HG03095 (cell line): ENCODE results near the gene ARL6IP5.

ENCODE experiments used
- ATAC-seq: cut with Tn5 transposase; IDR thresholded peaks from one replicate; pipeline ENCODE4 v1.9.1; 2021; ENCODE audit warnings: moderate library complexity; ENCODE audit not compliant: unreplicated experiment

Gene ARL6IP5

GRCh38 chr3:69116162-69116561 is 31.4 kb downstream of the ARL6IP5 start:
- ATAC-seq, result no peak

GRCh38 chr3:69116897-69117296 is 32.2 kb downstream of the ARL6IP5 start:
- ATAC-seq, result no peak

GRCh38 chr3:69118555-69118954 is 33.8 kb downstream of the ARL6IP5 start:
- ATAC-seq, result no peak

- no peak for ATAC-seq
These were observed 34.4 kb downstream of the ARL6IP5 start for GRCh38 chr3:69119138-69119537.

GRCh38 chr3:69119681-69120080 is 34.9 kb downstream of the ARL6IP5 start:
- no peak for ATAC-seq

GRCh38 chr3:69120879-69121464 is 36.2 kb downstream of the ARL6IP5 start:
- ATAC-seq, result no peak

- ATAC-seq, result no peak
These were observed 36.8 kb downstream of the ARL6IP5 start for GRCh38 chr3:69121513-69121912.

GRCh38 chr3:69121950-69122349 is 37.2 kb downstream of the ARL6IP5 start:
- ATAC-seq, result no peak

GRCh38 chr3:69122403-69122802 is 37.7 kb downstream of the ARL6IP5 start, which contains the start of gene LMOD3:
TSS of gene LMOD3 (minus strand) at chr3:69122595. CDS start at chr3:69122386, 209 bp downstream.
- ATAC-seq, result no peak

- no peak for ATAC-seq
These were observed 41.5 kb downstream of the ARL6IP5 start for GRCh38 chr3:69126216-69126615.

GRCh38 chr3:69126999-69127398 is 42.3 kb downstream of the ARL6IP5 start:
- no peak for ATAC-seq

GRCh38 chr3:69128509-69128908 is 43.8 kb downstream of the ARL6IP5 start:
- no peak for ATAC-seq

- ATAC-seq, result no peak
These were observed 44.8 kb downstream of the ARL6IP5 start for GRCh38 chr3:69129531-69129930.

- ATAC-seq, result peak; percentile 80
These were observed 46.0 kb downstream of the ARL6IP5 start for GRCh38 chr3:69130689-69131088.

- ATAC-seq, result no peak
These were observed 52.3 kb downstream of the ARL6IP5 start for GRCh38 chr3:69137005-69137404.

- ATAC-seq, result no peak
These were observed 52.7 kb downstream of the ARL6IP5 start for GRCh38 chr3:69137412-69137811.

- ATAC-seq, result no peak
These were observed 56.6 kb downstream of the ARL6IP5 start for GRCh38 chr3:69141313-69141712.

- ATAC-seq, result no peak
These were observed 57.4 kb downstream of the ARL6IP5 start for GRCh38 chr3:69142090-69142489.

- no peak for ATAC-seq
These were observed 58.2 kb downstream of the ARL6IP5 start for GRCh38 chr3:69142797-69143454.

- no peak for ATAC-seq
These were observed 58.9 kb downstream of the ARL6IP5 start for GRCh38 chr3:69143612-69144011.

GRCh38 chr3:69144631-69145245 is 60.0 kb downstream of the ARL6IP5 start:
- no peak for ATAC-seq

GRCh38 chr3:69145688-69146087 is 61.0 kb downstream of the ARL6IP5 start:
- no peak for ATAC-seq
